ENCODE results near the gene LAG3. TPM values are rescaled to one million over a fixed set of nuclear protein-coding genes. Genes with fewer than 3 reads are reported as not detected.

The LAG3 gene
- total RNA-seq, 1 experiment from 2014 or later: 2.6 TPM

DNA sequence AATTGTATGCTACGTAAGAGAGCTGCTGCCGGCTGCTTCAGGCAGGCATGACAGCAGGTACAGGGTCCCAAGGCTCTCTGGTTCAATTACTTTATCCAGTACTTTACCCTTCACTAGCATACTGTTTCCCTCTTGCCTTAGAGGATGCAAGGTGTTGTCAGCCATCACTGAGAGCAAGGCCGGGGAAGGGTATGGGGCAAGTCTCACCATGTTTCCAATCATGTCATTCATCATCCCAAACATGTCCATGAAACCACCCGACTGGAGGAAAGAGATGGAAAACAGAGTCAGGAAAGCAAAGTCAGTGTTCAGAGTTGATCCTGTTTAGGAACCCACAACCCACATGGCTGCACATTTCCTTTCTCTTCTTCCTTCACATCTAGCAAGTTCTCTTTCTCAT lies 21.8 kb upstream of the LAG3 start:
- DNase-seq (ENCODE audit: low spot score) (no peak), ATAC-seq (no peak)
- POLR2A ChIA-PET: no interaction called here
- peaks cover 20% of the 10 kb centered on the region for H3K4me1 Mint-ChIP-seq
- no peaks in the 10 kb centered on the region for H3K27me3 Mint-ChIP-seq (ENCODE audit: low read depth)
- no peak overlapping the region for H3K4me3 Mint-ChIP-seq
- no peaks in the 10 kb centered on the region for H3K9me3 Mint-ChIP-seq
- CTCF ChIA-PET: interaction anchor here (4.5 kb wide), 1 partner anchor 73 kb away, joined by 112 read pairs; the partner anchor contains the start of gene GPR162
- H3K27ac Mint-ChIP-seq: no peak overlapping the region
- TF ChIP-seq, protein P1, sequence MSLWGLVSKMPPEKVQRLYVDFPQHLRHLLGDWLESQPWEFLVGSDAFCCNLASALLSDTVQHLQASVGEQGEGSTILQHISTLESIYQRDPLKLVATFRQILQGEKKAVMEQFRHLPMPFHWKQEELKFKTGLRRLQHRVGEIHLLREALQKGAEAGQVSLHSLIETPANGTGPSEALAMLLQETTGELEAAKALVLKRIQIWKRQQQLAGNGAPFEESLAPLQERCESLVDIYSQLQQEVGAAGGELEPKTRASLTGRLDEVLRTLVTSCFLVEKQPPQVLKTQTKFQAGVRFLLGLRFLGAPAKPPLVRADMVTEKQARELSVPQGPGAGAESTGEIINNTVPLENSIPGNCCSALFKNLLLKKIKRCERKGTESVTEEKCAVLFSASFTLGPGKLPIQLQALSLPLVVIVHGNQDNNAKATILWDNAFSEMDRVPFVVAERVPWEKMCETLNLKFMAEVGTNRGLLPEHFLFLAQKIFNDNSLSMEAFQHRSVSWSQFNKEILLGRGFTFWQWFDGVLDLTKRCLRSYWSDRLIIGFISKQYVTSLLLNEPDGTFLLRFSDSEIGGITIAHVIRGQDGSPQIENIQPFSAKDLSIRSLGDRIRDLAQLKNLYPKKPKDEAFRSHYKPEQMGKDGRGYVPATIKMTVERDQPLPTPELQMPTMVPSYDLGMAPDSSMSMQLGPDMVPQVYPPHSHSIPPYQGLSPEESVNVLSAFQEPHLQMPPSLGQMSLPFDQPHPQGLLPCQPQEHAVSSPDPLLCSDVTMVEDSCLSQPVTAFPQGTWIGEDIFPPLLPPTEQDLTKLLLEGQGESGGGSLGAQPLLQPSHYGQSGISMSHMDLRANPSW (CRISPR knock-in tag; conservative IDR thresholded peaks at IDR 0.05; ENCODE audit: low read depth): no peak
- TF ChIP-seq ZNF423 (CRISPR knock-in tag; IDR thresholded peaks at IDR 0.05) (no peak), ELF4 (CRISPR knock-in tag; IDR thresholded peaks at IDR 0.05; ENCODE audit: low read depth) (no peak), FOXP1 (CRISPR knock-in tag; IDR thresholded peaks at IDR 0.05; ENCODE audit: borderline replicate concordance) (no peak), SMAD4 (CRISPR knock-in tag; IDR thresholded peaks at IDR 0.05) (no peak), FOXJ3 (CRISPR knock-in tag; IDR thresholded peaks at IDR 0.05; ENCODE audit: borderline replicate concordance) (no peak), JAZF1 (CRISPR knock-in tag; IDR thresholded peaks at IDR 0.05) (no peak), RORB (CRISPR knock-in tag; IDR thresholded peaks at IDR 0.05) (no peak), GRHL2 (CRISPR knock-in tag; IDR thresholded peaks at IDR 0.05; ENCODE audit: insufficient replicate concordance, severe bottlenecking) (no peak), SP1 (CRISPR knock-in tag; conservative IDR thresholded peaks at IDR 0.05) (no peak), ZNF263 (CRISPR knock-in tag; IDR thresholded peaks at IDR 0.05; ENCODE audit: low read depth) (no peak)
- TF ChIP-seq, protein P2, sequence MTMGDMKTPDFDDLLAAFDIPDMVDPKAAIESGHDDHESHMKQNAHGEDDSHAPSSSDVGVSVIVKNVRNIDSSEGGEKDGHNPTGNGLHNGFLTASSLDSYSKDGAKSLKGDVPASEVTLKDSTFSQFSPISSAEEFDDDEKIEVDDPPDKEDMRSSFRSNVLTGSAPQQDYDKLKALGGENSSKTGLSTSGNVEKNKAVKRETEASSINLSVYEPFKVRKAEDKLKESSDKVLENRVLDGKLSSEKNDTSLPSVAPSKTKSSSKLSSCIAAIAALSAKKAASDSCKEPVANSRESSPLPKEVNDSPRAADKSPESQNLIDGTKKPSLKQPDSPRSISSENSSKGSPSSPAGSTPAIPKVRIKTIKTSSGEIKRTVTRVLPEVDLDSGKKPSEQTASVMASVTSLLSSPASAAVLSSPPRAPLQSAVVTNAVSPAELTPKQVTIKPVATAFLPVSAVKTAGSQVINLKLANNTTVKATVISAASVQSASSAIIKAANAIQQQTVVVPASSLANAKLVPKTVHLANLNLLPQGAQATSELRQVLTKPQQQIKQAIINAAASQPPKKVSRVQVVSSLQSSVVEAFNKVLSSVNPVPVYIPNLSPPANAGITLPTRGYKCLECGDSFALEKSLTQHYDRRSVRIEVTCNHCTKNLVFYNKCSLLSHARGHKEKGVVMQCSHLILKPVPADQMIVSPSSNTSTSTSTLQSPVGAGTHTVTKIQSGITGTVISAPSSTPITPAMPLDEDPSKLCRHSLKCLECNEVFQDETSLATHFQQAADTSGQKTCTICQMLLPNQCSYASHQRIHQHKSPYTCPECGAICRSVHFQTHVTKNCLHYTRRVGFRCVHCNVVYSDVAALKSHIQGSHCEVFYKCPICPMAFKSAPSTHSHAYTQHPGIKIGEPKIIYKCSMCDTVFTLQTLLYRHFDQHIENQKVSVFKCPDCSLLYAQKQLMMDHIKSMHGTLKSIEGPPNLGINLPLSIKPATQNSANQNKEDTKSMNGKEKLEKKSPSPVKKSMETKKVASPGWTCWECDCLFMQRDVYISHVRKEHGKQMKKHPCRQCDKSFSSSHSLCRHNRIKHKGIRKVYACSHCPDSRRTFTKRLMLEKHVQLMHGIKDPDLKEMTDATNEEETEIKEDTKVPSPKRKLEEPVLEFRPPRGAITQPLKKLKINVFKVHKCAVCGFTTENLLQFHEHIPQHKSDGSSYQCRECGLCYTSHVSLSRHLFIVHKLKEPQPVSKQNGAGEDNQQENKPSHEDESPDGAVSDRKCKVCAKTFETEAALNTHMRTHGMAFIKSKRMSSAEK (CRISPR knock-in tag; IDR thresholded peaks at IDR 0.05; ENCODE audit: borderline replicate concordance): no peak
- TF ChIP-seq, protein P3, sequence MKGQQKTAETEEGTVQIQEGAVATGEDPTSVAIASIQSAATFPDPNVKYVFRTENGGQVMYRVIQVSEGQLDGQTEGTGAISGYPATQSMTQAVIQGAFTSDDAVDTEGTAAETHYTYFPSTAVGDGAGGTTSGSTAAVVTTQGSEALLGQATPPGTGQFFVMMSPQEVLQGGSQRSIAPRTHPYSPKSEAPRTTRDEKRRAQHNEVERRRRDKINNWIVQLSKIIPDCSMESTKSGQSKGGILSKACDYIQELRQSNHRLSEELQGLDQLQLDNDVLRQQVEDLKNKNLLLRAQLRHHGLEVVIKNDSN (CRISPR knock-in tag; IDR thresholded peaks at IDR 0.05): no peak
- TF ChIP-seq, protein P4, sequence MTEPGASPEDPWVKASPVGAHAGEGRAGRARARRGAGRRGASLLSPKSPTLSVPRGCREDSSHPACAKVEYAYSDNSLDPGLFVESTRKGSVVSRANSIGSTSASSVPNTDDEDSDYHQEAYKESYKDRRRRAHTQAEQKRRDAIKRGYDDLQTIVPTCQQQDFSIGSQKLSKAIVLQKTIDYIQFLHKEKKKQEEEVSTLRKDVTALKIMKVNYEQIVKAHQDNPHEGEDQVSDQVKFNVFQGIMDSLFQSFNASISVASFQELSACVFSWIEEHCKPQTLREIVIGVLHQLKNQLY (CRISPR knock-in tag; IDR thresholded peaks at IDR 0.05): no peak
- TF ChIP-seq, protein P5, sequence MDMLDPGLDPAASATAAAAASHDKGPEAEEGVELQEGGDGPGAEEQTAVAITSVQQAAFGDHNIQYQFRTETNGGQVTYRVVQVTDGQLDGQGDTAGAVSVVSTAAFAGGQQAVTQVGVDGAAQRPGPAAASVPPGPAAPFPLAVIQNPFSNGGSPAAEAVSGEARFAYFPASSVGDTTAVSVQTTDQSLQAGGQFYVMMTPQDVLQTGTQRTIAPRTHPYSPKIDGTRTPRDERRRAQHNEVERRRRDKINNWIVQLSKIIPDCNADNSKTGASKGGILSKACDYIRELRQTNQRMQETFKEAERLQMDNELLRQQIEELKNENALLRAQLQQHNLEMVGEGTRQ (CRISPR knock-in tag; IDR thresholded peaks at IDR 0.05): no peak
- H3K36me3 Mint-ChIP-seq: peaks cover 52% of the 10 kb centered on the region

DNA sequence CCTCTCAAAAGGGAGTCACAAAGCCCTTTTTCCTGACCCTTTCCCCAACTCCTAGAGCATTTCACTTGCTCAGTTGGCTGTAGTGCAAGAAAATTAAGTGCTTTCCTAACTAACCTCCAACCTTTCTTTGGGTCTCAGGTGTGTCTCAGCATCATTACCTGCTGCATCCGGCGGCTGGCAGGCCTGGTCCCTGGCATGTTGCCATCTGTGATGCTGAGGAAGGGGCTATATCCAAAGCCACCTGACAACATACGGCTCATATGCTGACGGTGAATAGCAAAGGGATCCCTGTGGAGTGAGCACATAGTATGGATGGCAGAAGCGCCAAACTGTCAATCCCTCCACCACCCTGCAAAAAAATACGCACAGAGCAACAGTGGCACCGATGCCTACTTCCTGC lies 20.6 kb upstream of the LAG3 start:
- no peak overlapping the region; the same call in 1 of the 2 replicates for H3K27ac Mint-ChIP-seq
- H3K9me3 Mint-ChIP-seq: no peaks in the 10 kb centered on the region
- POLR2A ChIA-PET: interaction anchor here (1.1 to 5.1 kb wide), 5 partner anchors 16 to 100 kb away, joined by 3 to 84 read pairs (median 22); partner anchors contain the start of genes CDCA3, COPS7A, PTMS and USP5
- no peaks in the 10 kb centered on the region for H3K27me3 Mint-ChIP-seq (ENCODE audit: low read depth)
- ATAC-seq: no peak
- peaks cover 48% of the 10 kb centered on the region for H3K36me3 Mint-ChIP-seq
- H3K4me1 Mint-ChIP-seq: peaks cover 20% of the 10 kb centered on the region
- no peak for DNase-seq (ENCODE audit: low spot score)
- CTCF ChIA-PET: interaction anchor here (0.6 to 7.7 kb wide), 16 partner anchors 8 to 174 kb away, joined by 4 to 234 read pairs (median 20); partner anchors contain the start of genes CDCA3, COPS7A, GNB3 and GPR162
- peak overlapping the region; percentile 92 for H3K4me3 Mint-ChIP-seq
- no peak for TF ChIP-seq GTF2I (CRISPR knock-in tag; conservative IDR thresholded peaks at IDR 0.05)
- TF ChIP-seq FOXK1 (CRISPR knock-in tag; IDR thresholded peaks at IDR 0.05): no peak
- no peak for TF ChIP-seq MXD4 (CRISPR knock-in tag; IDR thresholded peaks at IDR 0.05; ENCODE audit: borderline replicate concordance)
- TF ChIP-seq, protein P4 (CRISPR knock-in tag; IDR thresholded peaks at IDR 0.05): no peak
- TF ChIP-seq, protein P6, sequence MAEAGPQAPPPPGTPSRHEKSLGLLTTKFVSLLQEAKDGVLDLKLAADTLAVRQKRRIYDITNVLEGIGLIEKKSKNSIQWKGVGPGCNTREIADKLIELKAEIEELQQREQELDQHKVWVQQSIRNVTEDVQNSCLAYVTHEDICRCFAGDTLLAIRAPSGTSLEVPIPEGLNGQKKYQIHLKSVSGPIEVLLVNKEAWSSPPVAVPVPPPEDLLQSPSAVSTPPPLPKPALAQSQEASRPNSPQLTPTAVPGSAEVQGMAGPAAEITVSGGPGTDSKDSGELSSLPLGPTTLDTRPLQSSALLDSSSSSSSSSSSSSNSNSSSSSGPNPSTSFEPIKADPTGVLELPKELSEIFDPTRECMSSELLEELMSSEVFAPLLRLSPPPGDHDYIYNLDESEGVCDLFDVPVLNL (CRISPR knock-in tag; IDR thresholded peaks at IDR 0.05; ENCODE audit: borderline replicate concordance, low read depth): no peak
- TF ChIP-seq NR2C2 (CRISPR knock-in tag; IDR thresholded peaks at IDR 0.05): no peak
- TF ChIP-seq FOXJ3 (CRISPR knock-in tag; IDR thresholded peaks at IDR 0.05; ENCODE audit: borderline replicate concordance): no peak
- TF ChIP-seq, protein P7, sequence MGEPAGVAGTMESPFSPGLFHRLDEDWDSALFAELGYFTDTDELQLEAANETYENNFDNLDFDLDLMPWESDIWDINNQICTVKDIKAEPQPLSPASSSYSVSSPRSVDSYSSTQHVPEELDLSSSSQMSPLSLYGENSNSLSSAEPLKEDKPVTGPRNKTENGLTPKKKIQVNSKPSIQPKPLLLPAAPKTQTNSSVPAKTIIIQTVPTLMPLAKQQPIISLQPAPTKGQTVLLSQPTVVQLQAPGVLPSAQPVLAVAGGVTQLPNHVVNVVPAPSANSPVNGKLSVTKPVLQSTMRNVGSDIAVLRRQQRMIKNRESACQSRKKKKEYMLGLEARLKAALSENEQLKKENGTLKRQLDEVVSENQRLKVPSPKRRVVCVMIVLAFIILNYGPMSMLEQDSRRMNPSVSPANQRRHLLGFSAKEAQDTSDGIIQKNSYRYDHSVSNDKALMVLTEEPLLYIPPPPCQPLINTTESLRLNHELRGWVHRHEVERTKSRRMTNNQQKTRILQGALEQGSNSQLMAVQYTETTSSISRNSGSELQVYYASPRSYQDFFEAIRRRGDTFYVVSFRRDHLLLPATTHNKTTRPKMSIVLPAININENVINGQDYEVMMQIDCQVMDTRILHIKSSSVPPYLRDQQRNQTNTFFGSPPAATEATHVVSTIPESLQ (CRISPR knock-in tag; IDR thresholded peaks at IDR 0.05): no peak
- no peak for TF ChIP-seq PRRX2 (CRISPR knock-in tag; IDR thresholded peaks at IDR 0.05)
